ENCODE measurements around the gene ALOX12. TPM values are rescaled to one million over a fixed set of nuclear protein-coding genes. Genes with fewer than 3 reads are reported as not detected.

The ALOX12 gene
- total RNA-seq, 3 donors from 2014 or later = not detected

DNA sequence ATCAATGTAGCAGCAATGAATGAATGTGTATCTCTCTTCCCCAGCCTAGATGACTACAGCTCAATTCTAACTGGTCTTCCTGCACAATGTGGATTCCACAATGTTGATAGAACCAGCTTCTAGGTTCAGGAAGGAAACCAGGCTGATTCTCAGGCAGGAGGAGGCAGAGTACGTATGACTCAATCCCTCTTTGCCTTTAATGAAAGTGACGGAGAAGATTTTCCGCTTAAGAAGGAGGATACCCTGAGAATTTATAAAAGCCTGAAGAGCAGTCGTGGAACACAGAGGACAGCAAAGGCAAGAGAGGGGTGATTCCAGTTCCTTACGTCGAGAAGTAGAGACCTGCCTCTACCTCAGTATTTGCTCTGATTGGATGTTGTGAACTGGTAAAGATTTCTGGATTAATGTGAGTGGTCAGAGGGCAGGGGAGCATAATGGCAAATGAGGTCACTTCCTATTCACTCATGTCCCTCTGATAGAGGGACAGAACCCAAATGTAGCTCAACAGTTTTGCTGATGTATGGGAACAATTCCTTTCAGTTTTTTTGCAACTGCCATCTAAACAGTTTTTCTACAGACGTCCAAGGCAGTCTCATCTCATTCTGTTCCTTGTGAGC is 63.1 kb downstream of the ALOX12 start:
- H3K4me1 ChIP-seq = no peaks in the 10 kb centered on the region
- intact Hi-C loops (cut with DNase I; ENCODE audit: low total_unique reads) = no loop called here
- no peak overlapping the region for H3K27ac ChIP-seq
- H3K4me3 ChIP-seq = no peak overlapping the region
- no peaks in the 10 kb centered on the region for H3K9me3 ChIP-seq
- no peak for DNase-seq (ENCODE audit: low spot score in 2 of 2)
- H3K27me3 ChIP-seq = no peaks in the 10 kb centered on the region
- H3K36me3 ChIP-seq = no peaks in the 10 kb centered on the region
- TF ChIP-seq POLR2AphosphoS5 (IDR thresholded peaks at IDR 0.05) (no peak), POLR2A (IDR thresholded peaks at IDR 0.05) (no peak)
- TF ChIP-seq, protein P1, sequence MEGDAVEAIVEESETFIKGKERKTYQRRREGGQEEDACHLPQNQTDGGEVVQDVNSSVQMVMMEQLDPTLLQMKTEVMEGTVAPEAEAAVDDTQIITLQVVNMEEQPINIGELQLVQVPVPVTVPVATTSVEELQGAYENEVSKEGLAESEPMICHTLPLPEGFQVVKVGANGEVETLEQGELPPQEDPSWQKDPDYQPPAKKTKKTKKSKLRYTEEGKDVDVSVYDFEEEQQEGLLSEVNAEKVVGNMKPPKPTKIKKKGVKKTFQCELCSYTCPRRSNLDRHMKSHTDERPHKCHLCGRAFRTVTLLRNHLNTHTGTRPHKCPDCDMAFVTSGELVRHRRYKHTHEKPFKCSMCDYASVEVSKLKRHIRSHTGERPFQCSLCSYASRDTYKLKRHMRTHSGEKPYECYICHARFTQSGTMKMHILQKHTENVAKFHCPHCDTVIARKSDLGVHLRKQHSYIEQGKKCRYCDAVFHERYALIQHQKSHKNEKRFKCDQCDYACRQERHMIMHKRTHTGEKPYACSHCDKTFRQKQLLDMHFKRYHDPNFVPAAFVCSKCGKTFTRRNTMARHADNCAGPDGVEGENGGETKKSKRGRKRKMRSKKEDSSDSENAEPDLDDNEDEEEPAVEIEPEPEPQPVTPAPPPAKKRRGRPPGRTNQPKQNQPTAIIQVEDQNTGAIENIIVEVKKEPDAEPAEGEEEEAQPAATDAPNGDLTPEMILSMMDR (IDR thresholded peaks at IDR 0.05) = no peak

Other genes starting within 250 kb of the ALOX12 start
- gene XAF1, start 240.0 kb upstream of the ALOX12 start, total RNA-seq = 10 to 100 TPM; 15.2 to 25.6 (median 25.2) TPM
- gene FBXO39, start 219.8 kb upstream of the ALOX12 start, total RNA-seq = 1 to 10 TPM in 2 of 3 donors, not detected in 1; 1.0 to 1.3 TPM
- not detected for gene TEKT1, start 164.3 kb upstream of the ALOX12 start, total RNA-seq
- 100 to 1,000 TPM in 1 of 3 donors, 10 to 100 TPM in 2; 18.7 to 154 (median 93.4) TPM for gene RNASEK, start 16.6 kb downstream of the ALOX12 start, total RNA-seq
- gene BCL6B, start 27.0 kb downstream of the ALOX12 start, total RNA-seq = 1 to 10 TPM; 1.4 to 5.9 (median 4.1) TPM
- gene SLC16A13, start 40.0 kb downstream of the ALOX12 start, total RNA-seq = 1 to 10 TPM in 2 of 3 donors, under 1 TPM in 1; 0.32 to 3.5 (median 2.6) TPM
- gene SLC16A11, start 48.0 kb downstream of the ALOX12 start, total RNA-seq = 1 to 10 TPM in 2 of 3 donors, not detected in 1; 1.5 to 3.6 TPM
- gene CLEC10A, start 84.2 kb downstream of the ALOX12 start, total RNA-seq = 10 to 100 TPM in 1 of 3 donors, 1 to 10 TPM in 2; 2.8 to 15.8 (median 2.9) TPM
- under 1 TPM; 0.33 to 0.96 (median 0.88) TPM for gene ASGR2, start 118.8 kb downstream of the ALOX12 start, total RNA-seq
- 1 to 10 TPM; 1.0 to 1.4 (median 1.3) TPM for gene ASGR1, start 183.3 kb downstream of the ALOX12 start, total RNA-seq
- gene DLG4, start 223.8 kb downstream of the ALOX12 start, total RNA-seq = 10 to 100 TPM in 2 of 3 donors, 1 to 10 TPM in 1; 7.2 to 18.4 (median 11.1) TPM
- gene ACADVL, start 223.9 kb downstream of the ALOX12 start, total RNA-seq = 1,000 to 10,000 TPM in 1 of 3 donors, 100 to 1,000 TPM in 2; 421 to 1,002 (median 829) TPM
- gene DVL2, start 238.5 kb downstream of the ALOX12 start, total RNA-seq = 10 to 100 TPM; 32.0 to 58.2 (median 47.9) TPM
- gene PHF23, start 243.4 kb downstream of the ALOX12 start, total RNA-seq = 10 to 100 TPM; 22.1 to 40.4 (median 37.7) TPM
- 100 to 1,000 TPM; 620 to 765 (median 631) TPM for gene GABARAP, start 246.4 kb downstream of the ALOX12 start, total RNA-seq